ENCODE data around the gene OTOP2. TPM values are rescaled to one million over a fixed set of nuclear protein-coding genes. Genes with fewer than 3 reads are reported as not detected.

OTOP2 gene
- polyA plus RNA-seq, 3 donors: 0.05 TPM; not detected in 2

GRCh38 chr17:74971842-74972106 lies 47.7 kb downstream of the OTOP2 start:
- peak overlapping the region in 1 of 2 donors; percentile 71 for H3K4me3 Mint-ChIP-seq
- Histone ChIP-seq H2AFZ (ENCODE audit: insufficient read depth, low read depth, low read length, poor library complexity, severe bottlenecking) (no peak overlapping the region), H4K20me1 (ENCODE audit: insufficient read depth, low read length) (no peaks in the 10 kb centered on the region), H3K36me3 (replicated peaks in 1 of 2; ENCODE audit: control insufficient read depth in 1 of 2, insufficient read depth in 2 of 2, low read length in 2 of 2) (no peaks in the 10 kb centered on the region), H3K4me1 (ENCODE audit: control insufficient read depth in 1 of 2, insufficient read depth in 2 of 2, low read length in 2 of 2) (peaks cover 12 to 17% of the 10 kb centered on the region in 2 donors), H3K27ac (ENCODE audit: low read depth in 1 of 2, low read length in 2 of 2) (no peak overlapping the region), H3K9ac (ENCODE audit: insufficient read depth, low read length, poor library complexity, severe bottlenecking) (no peak overlapping the region), H3K9me3 (replicated peaks in 1 of 2; ENCODE audit: control insufficient read depth in 1 of 2, insufficient read depth in 1 of 2, low read length in 2 of 2) (peaks cover 0 to 6% of the 10 kb centered on the region in 2 donors), H3K79me2 (ENCODE audit: insufficient read depth, low read length) (no peaks in the 10 kb centered on the region), H3K4me3 (replicated peaks in 1 of 3; ENCODE audit: low read depth in 2 of 3, low read length in 3 of 3) (peak overlapping the region in 1 of 3 experiments; percentile 69), H3K4me2 (replicated peaks; ENCODE audit: extremely low read depth, low read length, poor library complexity, severe bottlenecking) (peak overlapping the region; percentile 78), H3K27me3 (ENCODE audit: control insufficient read depth in 2 of 2, insufficient read depth in 2 of 2, low read length in 2 of 2) (peaks cover 24 to 50% of the 10 kb centered on the region in 2 donors)
- H3K36me3 Mint-ChIP-seq: peaks cover 0 to 6% of the 10 kb centered on the region in 2 donors
- intact Hi-C loops (cut with micrococcal nuclease): no loop called here
- 29% methylated on average over 9 of the region's 9 CpGs for WGBS (ENCODE audit: insufficient coverage)
- no peak overlapping the region for H3K27ac Mint-ChIP-seq
- DNase-seq: no peak
- peaks cover 9% of the 10 kb centered on the region for H3K4me1 Mint-ChIP-seq
- peaks cover 0 to 13% (median 5%) of the 10 kb centered on the region in 7 donors for H3K9me3 Mint-ChIP-seq
- no peak for TF ChIP-seq CTCF (IDR thresholded peaks at IDR 0.05)
- peaks cover 53 to 71% (median 63%) of the 10 kb centered on the region in 3 donors for H3K27me3 Mint-ChIP-seq (ENCODE audit: low read depth in 3 of 3)

GRCh38 chr17:74972107-74972972 lies 48.3 kb downstream of the OTOP2 start, which contains the start of gene HID1:
TSS of gene HID1 (minus strand) at chr17:74972759. CDS start at chr17:74972656, 103 bp downstream.
- Histone ChIP-seq H3K9ac (ENCODE audit: insufficient read depth, low read length, poor library complexity, severe bottlenecking) (no peak within 1 kb of the TSS), H3K36me3 (replicated peaks in 1 of 2; ENCODE audit: control insufficient read depth in 1 of 2, insufficient read depth in 2 of 2, low read length in 2 of 2) (no peaks in the 10 kb centered on the region), H3K79me2 (ENCODE audit: insufficient read depth, low read length) (no peaks in the 10 kb centered on the region), H3K4me3 (replicated peaks in 1 of 3; ENCODE audit: low read depth in 2 of 3, low read length in 3 of 3) (peak within 1 kb of the TSS; percentile 9 to 69 (median 24)), H3K4me2 (replicated peaks; ENCODE audit: extremely low read depth, low read length, poor library complexity, severe bottlenecking) (peak within 1 kb of the TSS; percentile 78), H3K27me3 (ENCODE audit: control insufficient read depth in 2 of 2, insufficient read depth in 2 of 2, low read length in 2 of 2) (peaks cover 24 to 50% of the 10 kb centered on the region in 2 donors), H4K20me1 (ENCODE audit: insufficient read depth, low read length) (no peaks in the 10 kb centered on the region), H3K9me3 (replicated peaks in 1 of 2; ENCODE audit: control insufficient read depth in 1 of 2, insufficient read depth in 1 of 2, low read length in 2 of 2) (peaks cover 0 to 6% of the 10 kb centered on the region in 2 donors), H2AFZ (ENCODE audit: insufficient read depth, low read depth, low read length, poor library complexity, severe bottlenecking) (peak within 1 kb of the TSS; percentile 61), H3K4me1 (ENCODE audit: control insufficient read depth in 1 of 2, insufficient read depth in 2 of 2, low read length in 2 of 2) (peaks cover 12 to 17% of the 10 kb centered on the region in 2 donors), H3K27ac (ENCODE audit: low read depth in 1 of 2, low read length in 2 of 2) (no peak within 1 kb of the TSS)
- Mint-ChIP-seq H3K27ac (peak within 1 kb of the TSS in 1 of 7 donors; percentile 63), H3K27me3 (ENCODE audit: low read depth in 3 of 3) (peaks cover 57 to 76% (median 67%) of the 10 kb centered on the region in 3 donors), H3K36me3 (peaks cover 0 to 6% of the 10 kb centered on the region in 2 donors), H3K4me1 (peaks cover 9% of the 10 kb centered on the region), H3K4me3 (peak within 1 kb of the TSS; percentile 70 to 92), H3K9me3 (peaks cover 0 to 13% (median 5%) of the 10 kb centered on the region in 7 donors)
- intact Hi-C loops (cut with micrococcal nuclease): no loop called here
- no peak for DNase-seq
- TF ChIP-seq CTCF (IDR thresholded peaks at IDR 0.05): no peak
- 2% methylated on average over 92 of the region's 95 CpGs for WGBS (ENCODE audit: insufficient coverage)
